ENCODE results near the gene TMEM89. TPM values are rescaled to one million over a fixed set of nuclear protein-coding genes. Genes with fewer than 3 reads are reported as not detected.

The TMEM89 gene
- total RNA-seq, result under 1 TPM in 1 of 2 experiments, not detected in 1; 0.39 TPM

- ChIA-PET CTCF (no interaction called here), POLR2A (interaction anchor here (0.7 kb wide), 1 partner anchor 8 kb away, joined by 6 read pairs; no protein-coding TSS in a partner anchor)
- Mint-ChIP-seq H3K27me3 (ENCODE audit: low read depth) (no peaks in the 10 kb centered on the region), H3K36me3 (ENCODE audit: low read depth) (peaks cover 21% of the 10 kb centered on the region), H3K4me3 (no peak within 1 kb of the TSS), H3K9me3 (ENCODE audit: insufficient read depth) (peaks cover 8% of the 10 kb centered on the region), H3K4me1 (ENCODE audit: low read depth) (peaks cover 13% of the 10 kb centered on the region), H3K27ac (no peak within 1 kb of the TSS)
- DNase-seq, result no peak
- no peak for ATAC-seq
These were observed at the start of gene TMEM89 for GRCh38 chr3:48621461-48621869. Gene TMEM89, minus strand, starts transcription at chr3:48621769. Its CDS starts 13 bp downstream, at chr3:48621756.

- ATAC-seq (no peak), DNase-seq (no peak)
- ChIA-PET CTCF (interaction anchor here (1.1 to 1.4 kb wide), 2 partner anchors 254 to 429 kb away, joined by 3 read pairs; partner anchors contain the start of genes ARIH2 and QRICH1), POLR2A (interaction anchor here (1.1 to 1.2 kb wide), 2 partner anchors 10 to 52 kb away, joined by 3 to 4 read pairs; partner anchors contain the start of gene IP6K2)
- Mint-ChIP-seq H3K4me1 (ENCODE audit: low read depth) (peaks cover 30% of the 10 kb centered on the region), H3K9me3 (ENCODE audit: insufficient read depth) (no peaks in the 10 kb centered on the region), H3K27ac (no peak overlapping the region), H3K4me3 (no peak overlapping the region), H3K36me3 (ENCODE audit: low read depth) (peaks cover 12% of the 10 kb centered on the region), H3K27me3 (ENCODE audit: low read depth) (peaks cover 9% of the 10 kb centered on the region)
These were observed 43.4 kb upstream of the TMEM89 start for GRCh38 chr3:48664929-48665328.

GRCh38 chr3:48664313-48664644 lies 42.7 kb upstream of the TMEM89 start:
- Mint-ChIP-seq H3K27ac (no peak overlapping the region), H3K4me3 (peak overlapping the region; percentile 84), H3K9me3 (ENCODE audit: insufficient read depth) (no peaks in the 10 kb centered on the region)

GRCh38 chr3:48663489-48664312 lies 42.1 kb upstream of the TMEM89 start:
- H3K36me3 Mint-ChIP-seq (ENCODE audit: low read depth), result peaks cover 10% of the 10 kb centered on the region
- CTCF ChIA-PET, result interaction anchor here (1.0 to 2.0 kb wide), 12 partner anchors 12 to 430 kb away, joined by 3 to 7 read pairs (median 4); partner anchors contain the start of genes ARIH2, NCKIPSD, PFKFB4 and QRICH1
- ATAC-seq, result peak; percentile 92

More at GRCh38 chr3:48664313-48664644, 42.7 kb upstream of the TMEM89 start:
- Mint-ChIP-seq H3K27me3 (ENCODE audit: low read depth) (peaks cover 9% of the 10 kb centered on the region), H3K4me1 (ENCODE audit: low read depth) (peaks cover 30% of the 10 kb centered on the region), H3K36me3 (ENCODE audit: low read depth) (peaks cover 10% of the 10 kb centered on the region)
- CTCF ChIA-PET, result interaction anchor here (1.0 to 2.0 kb wide), 9 partner anchors 11 to 430 kb away, joined by 3 to 7 read pairs (median 3); partner anchors contain the start of genes ARIH2, NCKIPSD and QRICH1
- POLR2A ChIA-PET, result interaction anchor here (1.1 to 1.3 kb wide), 4 partner anchors 10 to 224 kb away, joined by 3 to 4 read pairs (median 4); partner anchors contain the start of genes CCDC51, IP6K2, SLC26A6 and TMA7
- no peak for DNase-seq
- ATAC-seq, result no peak

DNA sequence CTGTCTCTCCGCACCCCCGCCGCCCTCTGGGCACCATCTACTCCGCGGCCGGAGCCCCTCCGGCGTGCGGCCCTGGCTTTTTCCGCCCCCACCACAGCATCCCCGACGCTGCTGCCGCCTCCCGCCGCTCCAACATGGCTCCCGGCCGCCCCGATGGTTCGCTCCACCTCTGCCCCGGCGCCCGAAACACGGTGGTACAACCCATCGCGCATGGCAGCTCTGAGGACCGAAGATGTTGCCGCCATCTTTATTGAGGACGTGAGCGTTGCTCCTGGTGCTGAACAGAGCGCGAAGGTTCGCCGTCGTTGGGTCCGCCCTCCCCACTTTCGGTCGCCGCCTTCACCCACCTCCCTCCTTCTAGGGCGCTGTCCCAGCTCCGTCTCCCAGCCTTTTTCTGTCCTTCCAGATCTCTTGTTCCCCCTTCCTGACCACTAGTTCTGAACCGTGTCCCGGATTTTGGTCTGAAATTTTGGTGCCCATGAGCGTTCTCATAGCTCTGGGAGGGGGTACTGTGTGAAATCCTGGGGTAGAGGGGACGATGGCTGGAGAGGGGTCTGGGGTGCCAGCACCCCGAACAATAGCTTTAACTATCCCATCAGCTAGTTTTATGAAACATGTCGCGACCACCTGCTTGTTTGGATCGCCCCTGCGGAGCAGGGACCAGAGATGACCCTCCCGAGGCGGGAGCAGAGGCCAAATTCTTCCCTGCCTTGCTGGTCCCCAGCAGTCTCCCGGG lies 41.4 kb upstream of the TMEM89 start, which contains the start of gene CELSR3:
CELSR3 (minus strand) TSS at position 134 of the 736 bp plus-strand sequence. CDS start 252 bp downstream, outside the sequence.
- Mint-ChIP-seq H3K36me3 (ENCODE audit: low read depth) (peaks cover 10% of the 10 kb centered on the region), H3K27ac (peak within 1 kb of the TSS; percentile 86), H3K27me3 (ENCODE audit: low read depth) (peaks cover 9% of the 10 kb centered on the region), H3K4me1 (ENCODE audit: low read depth) (peaks cover 30% of the 10 kb centered on the region), H3K9me3 (ENCODE audit: insufficient read depth) (no peaks in the 10 kb centered on the region), H3K4me3 (peak within 1 kb of the TSS; percentile 84)
- DNase-seq, result peak; percentile 76
- POLR2A ChIA-PET, result interaction anchor here (0.9 to 2.1 kb wide), 5 partner anchors 21 to 748 kb away, joined by 3 to 8 read pairs (median 3); partner anchors contain the start of genes CCDC51, IP6K2, SLC26A6 and TMA7
- CTCF ChIA-PET, result interaction anchor here (1.1 to 2.0 kb wide), 9 partner anchors 13 to 227 kb away, joined by 3 to 7 read pairs (median 5); partner anchors contain the start of genes NCKIPSD, PFKFB4 and SLC26A6
- peak; percentile 37 for ATAC-seq

More at GRCh38 chr3:48663489-48664312, 42.1 kb upstream of the TMEM89 start:
- Mint-ChIP-seq H3K4me3 (peak overlapping the region; percentile 84), H3K27me3 (ENCODE audit: low read depth) (peaks cover 9% of the 10 kb centered on the region), H3K27ac (peak overlapping the region; percentile 86), H3K9me3 (ENCODE audit: insufficient read depth) (no peaks in the 10 kb centered on the region), H3K4me1 (ENCODE audit: low read depth) (peaks cover 30% of the 10 kb centered on the region)
- peak; percentile 96 for DNase-seq
- POLR2A ChIA-PET, result interaction anchor here (0.9 to 2.1 kb wide), 6 partner anchors 11 to 223 kb away, joined by 3 to 8 read pairs (median 4); partner anchors contain the start of genes CCDC51, IP6K2, SLC26A6 and TMA7

GRCh38 chr3:48662145-48662752 lies 40.7 kb upstream of the TMEM89 start:
- no peak overlapping the region for H3K27ac Mint-ChIP-seq
- peaks cover 10% of the 10 kb centered on the region for H3K36me3 Mint-ChIP-seq (ENCODE audit: low read depth)
- DNase-seq (no peak), ATAC-seq (no peak)
- H3K4me3 Mint-ChIP-seq, result peak overlapping the region; percentile 52
- ChIA-PET CTCF (interaction anchor here (1.1 to 2.0 kb wide), 5 partner anchors 22 to 226 kb away, joined by 5 to 7 read pairs (median 6); partner anchors contain the start of genes NCKIPSD, PFKFB4 and SLC26A6), POLR2A (interaction anchor here (0.6 to 2.1 kb wide), 3 partner anchors 55 to 749 kb away, joined by 3 to 8 read pairs (median 3); partner anchors contain the start of gene IP6K2)
- no peaks in the 10 kb centered on the region for H3K9me3 Mint-ChIP-seq (ENCODE audit: insufficient read depth)
- H3K4me1 Mint-ChIP-seq (ENCODE audit: low read depth), result peaks cover 37% of the 10 kb centered on the region
- H3K27me3 Mint-ChIP-seq (ENCODE audit: low read depth), result peaks cover 9% of the 10 kb centered on the region

DNA sequence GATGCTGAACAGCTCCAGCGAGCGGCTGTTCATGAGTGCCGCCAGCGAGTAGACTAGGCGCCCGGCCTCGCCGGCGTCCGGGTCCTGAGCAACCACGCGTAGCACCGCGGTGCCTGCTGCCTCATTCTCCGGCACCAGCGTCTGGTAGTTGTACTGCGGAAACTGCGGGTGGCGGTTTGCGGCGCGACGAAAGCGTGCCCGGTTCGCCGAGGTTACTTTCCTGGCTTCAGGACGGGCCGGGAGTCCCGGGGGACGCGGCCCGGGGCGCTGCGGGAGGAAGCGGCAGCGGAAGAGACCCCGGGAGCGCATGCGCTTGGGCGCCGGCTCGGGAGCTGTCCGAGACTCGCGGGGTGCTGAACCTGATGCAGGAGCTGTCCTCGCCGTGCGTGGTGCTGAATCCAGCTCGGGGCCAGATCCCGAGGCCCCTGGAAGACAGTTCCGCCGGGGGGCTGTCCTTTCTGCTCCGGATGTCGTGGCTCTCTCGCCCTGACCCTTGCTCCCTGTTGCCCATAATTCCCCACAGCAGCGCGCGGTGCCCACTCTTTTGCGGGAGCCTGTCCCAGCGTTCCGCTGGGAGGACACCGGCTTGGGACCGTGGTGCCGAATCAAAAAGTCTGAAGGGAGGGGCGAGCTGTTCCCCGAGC lies 40.1 kb upstream of the TMEM89 start:
- Mint-ChIP-seq H3K4me3 (peak overlapping the region; percentile 52), H3K27ac (no peak overlapping the region), H3K9me3 (ENCODE audit: insufficient read depth) (no peaks in the 10 kb centered on the region), H3K4me1 (ENCODE audit: low read depth) (peaks cover 43% of the 10 kb centered on the region), H3K36me3 (ENCODE audit: low read depth) (peaks cover 10% of the 10 kb centered on the region), H3K27me3 (ENCODE audit: low read depth) (peaks cover 9% of the 10 kb centered on the region)
- CTCF ChIA-PET, result interaction anchor here (1.4 to 1.8 kb wide), 3 partner anchors 24 to 26 kb away, joined by 5 to 7 read pairs (median 5); partner anchors contain the start of genes NCKIPSD and SLC26A6
- ATAC-seq (peak; percentile 26), DNase-seq (peak; percentile 84)
- POLR2A ChIA-PET, result interaction anchor here (0.6 to 2.1 kb wide), 3 partner anchors 10 to 93 kb away, joined by 3 to 8 read pairs (median 3); partner anchors contain the start of gene IP6K2

GRCh38 chr3:48660800-48661400 lies 39.3 kb upstream of the TMEM89 start:
- Mint-ChIP-seq H3K27ac (no peak overlapping the region), H3K36me3 (ENCODE audit: low read depth) (peaks cover 5% of the 10 kb centered on the region), H3K4me3 (peak overlapping the region; percentile 52), H3K4me1 (ENCODE audit: low read depth) (peaks cover 45% of the 10 kb centered on the region), H3K27me3 (ENCODE audit: low read depth) (peaks cover 9% of the 10 kb centered on the region), H3K9me3 (ENCODE audit: insufficient read depth) (no peaks in the 10 kb centered on the region)
- ChIA-PET POLR2A (no interaction called here), CTCF (interaction anchor here (1.4 kb wide), 1 partner anchor 25 kb away, joined by 5 read pairs; the partner anchor contains the start of gene NCKIPSD)
- no peak for ATAC-seq
- no peak for DNase-seq

DNA sequence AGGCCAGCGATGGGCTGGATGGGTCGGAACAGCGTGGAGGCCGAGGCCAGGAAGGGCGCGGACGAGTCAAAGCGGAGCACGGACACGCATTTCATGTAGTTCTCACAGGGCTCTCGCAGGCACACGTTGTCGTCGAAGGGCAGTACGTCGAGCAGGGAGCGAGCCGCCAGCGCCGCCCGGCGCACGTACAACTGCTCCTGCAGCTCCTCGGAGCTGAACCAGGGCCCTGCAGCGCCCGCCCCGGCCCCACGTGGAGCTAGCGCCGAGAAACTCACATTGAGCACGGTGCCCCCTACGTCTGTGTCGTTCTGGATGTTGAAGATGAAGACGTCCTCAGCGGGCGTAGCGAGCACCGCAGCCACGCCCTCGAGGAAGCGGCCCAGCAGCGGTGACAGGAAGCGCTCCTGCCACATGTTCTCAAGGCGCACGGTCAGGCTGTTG lies 35.3 kb upstream of the TMEM89 start:
- Mint-ChIP-seq H3K36me3 (ENCODE audit: low read depth) (peaks cover 17% of the 10 kb centered on the region), H3K9me3 (ENCODE audit: insufficient read depth) (no peaks in the 10 kb centered on the region), H3K27ac (peak overlapping the region; percentile 89), H3K4me3 (peak overlapping the region; percentile 80), H3K27me3 (ENCODE audit: low read depth) (peaks cover 2% of the 10 kb centered on the region), H3K4me1 (ENCODE audit: low read depth) (peaks cover 38% of the 10 kb centered on the region)
- CTCF ChIA-PET, result interaction anchor here (0.6 to 2.1 kb wide), 5 partner anchors 21 to 919 kb away, joined by 3 to 8 read pairs (median 3); partner anchors contain the start of genes NCKIPSD and SLC26A6
- POLR2A ChIA-PET, result interaction anchor here (0.6 kb wide), 1 partner anchor 310 kb away, joined by 3 read pairs; no protein-coding TSS in a partner anchor
- ATAC-seq (peak; percentile 7), DNase-seq (peak; percentile 68)

All from activated CD8-positive, alpha-beta T cell treated with anti-CD3 and anti-CD28 coated beads, Interleukin-2, amount 10 ng/mL, durations not matched to agents 7 days and 5 days (primary cell).